GM19467 (cell line): ENCODE data around the gene NSFL1C.
A peak's percentile ranks its signal among the peaks of the same experiment; 100 is the strongest.
"Not testable (repeated sequence)": the region's sequence is repeated elsewhere in the genome, so short reads cannot be mapped to it uniquely, and the experiment has no call there.

Experiments
- ATAC-seq: cut with Tn5 transposase; IDR thresholded peaks from one replicate; pipeline ENCODE4 v1.9.1; 2021; ENCODE audit warnings: mild to moderate bottlenecking, moderate library complexity; ENCODE audit not compliant: unreplicated experiment

The NSFL1C gene

GRCh38 chr20:1466211-1467081 lies at the start of gene NSFL1C:
TSS of gene NSFL1C (minus strand) at chr20:1466849. CDS start at chr20:1466824, 25 bp downstream.
- ATAC-seq = peak; percentile 84

DNA sequence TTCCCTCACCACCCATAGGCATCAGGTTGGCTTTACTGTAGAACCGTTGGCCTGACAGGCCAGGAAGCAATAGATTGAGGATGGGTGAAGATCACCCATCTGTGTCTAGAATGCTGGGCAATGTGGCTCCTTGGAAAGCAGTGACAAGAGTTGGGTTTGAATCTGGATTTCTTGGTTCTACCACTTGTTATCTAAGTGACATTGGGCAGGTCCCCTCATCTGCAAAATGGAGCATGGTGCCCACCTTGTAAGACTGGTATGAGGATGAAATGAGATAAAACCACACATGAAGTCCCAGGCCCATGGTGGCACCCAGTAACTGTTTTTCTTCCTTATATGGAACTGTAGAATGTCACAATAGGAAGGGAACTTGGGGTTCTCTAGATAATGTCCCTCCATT lies 47.2 kb upstream of the NSFL1C start:
- no peak for ATAC-seq

DNA sequence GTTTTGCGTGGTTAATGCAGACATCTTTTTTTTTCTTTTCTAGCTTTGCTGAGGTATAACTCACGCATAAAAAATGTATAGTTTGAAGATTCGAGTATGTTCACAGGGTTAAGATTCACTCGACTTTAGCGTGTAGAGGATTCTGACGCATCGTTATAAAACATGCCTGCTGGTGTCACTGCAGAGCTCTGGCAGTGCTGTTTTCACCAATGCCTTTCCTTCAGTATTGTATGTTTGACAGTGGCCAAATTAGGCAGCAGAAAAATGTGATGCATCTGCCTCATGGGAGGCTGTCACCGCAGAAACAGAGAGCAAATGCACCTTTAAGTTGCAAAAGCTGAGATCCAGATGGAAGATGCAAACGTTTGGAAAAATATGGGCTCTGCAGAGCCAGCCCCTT lies 42.6 kb upstream of the NSFL1C start:
- ATAC-seq = no peak

DNA sequence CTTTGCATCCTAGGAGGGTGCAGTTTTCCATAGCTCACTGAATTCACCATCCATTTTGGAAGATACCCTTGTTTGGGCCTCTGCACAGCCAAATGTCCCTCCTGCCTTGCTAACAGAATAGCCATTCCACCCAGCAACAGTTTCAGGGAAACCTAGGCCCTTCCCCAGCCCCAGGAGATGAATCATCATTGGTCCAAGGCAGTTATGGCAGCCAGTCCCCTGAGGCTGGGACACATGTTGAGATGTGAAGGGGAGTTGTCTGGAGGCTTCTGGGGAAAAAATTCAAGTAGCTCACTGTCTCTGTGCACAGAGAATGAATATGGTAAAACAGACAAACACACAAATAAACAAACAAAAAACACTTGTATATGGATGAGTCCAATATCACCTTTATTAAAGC lies 41.9 kb upstream of the NSFL1C start:
- ATAC-seq = no peak

DNA sequence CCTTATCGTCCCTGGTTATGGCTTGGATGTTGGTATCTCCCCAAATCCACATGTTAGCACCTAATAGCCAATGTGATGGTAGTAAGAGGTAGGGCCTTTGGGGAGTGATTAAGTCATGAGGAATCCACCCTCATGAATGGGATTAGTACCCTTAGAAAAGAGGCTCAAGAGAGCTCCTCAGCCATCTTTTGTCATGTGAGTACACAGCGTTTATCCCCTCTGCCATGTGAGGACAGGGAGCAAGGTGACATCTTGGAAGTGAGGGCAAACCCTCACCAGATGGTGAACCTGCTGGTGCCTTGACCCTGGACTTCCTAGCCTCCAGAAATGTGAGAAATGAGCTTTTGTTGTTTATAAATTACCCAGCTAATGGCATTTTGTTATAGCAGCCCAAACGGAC lies 40.6 kb upstream of the NSFL1C start:
- ATAC-seq = no peak

GRCh38 chr20:1505871-1506270 lies 39.2 kb upstream of the NSFL1C start:
- ATAC-seq = no peak

DNA sequence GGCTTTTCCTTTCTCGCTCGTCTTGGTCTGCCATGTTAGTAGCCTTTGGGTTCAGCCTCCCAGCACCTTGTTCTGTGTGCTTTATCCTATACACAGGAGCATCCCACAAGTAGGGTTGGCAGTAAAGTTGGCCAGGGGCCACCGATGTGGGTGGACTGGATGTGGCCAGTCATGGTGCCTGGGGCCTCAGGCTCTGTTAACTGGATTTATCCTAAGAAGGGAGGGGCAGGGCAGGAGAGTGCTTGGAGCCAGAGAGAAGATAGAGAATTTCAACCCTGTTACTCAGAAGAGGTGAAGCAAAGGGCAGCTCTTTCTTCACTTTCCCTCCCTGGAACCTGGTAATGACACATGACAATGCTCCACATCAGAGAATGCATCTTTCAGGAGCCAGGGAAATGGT lies 38.7 kb upstream of the NSFL1C start:
- ATAC-seq = no peak

DNA sequence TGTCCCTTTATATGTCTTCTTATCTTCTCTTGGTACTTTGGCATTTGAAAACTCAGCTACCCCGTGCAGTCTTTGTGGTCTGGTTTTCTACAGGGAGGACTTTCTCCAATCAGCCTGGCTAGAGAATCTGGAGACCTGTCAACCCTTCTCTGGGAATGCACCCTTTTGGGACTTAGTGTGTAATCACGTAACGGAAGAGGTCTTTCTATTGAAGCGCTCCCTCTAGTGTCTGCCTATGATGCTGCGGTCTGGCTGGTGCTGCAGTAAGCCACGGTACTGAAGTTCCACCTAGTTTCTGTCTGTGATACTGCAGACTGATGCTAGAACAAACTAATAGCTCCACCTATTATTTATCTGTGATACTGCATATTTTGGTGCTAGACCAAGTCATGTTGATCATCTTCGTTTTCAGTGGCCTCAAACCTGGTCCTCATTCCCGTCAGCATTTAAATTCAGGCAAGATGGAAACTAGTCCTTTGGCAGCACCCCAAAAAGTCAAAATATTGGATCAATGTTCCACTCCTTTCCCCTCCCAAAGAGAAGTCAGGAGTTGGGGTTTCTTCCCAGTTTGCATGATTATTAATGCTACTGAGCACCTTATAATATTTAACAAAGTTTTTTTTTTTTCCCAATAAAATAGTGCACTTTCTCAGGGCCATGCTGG lies 37.0 kb upstream of the NSFL1C start:
- peak; percentile 96 for ATAC-seq

- no peak for ATAC-seq
These were observed 33.8 kb upstream of the NSFL1C start for GRCh38 chr20:1500496-1500895.

DNA sequence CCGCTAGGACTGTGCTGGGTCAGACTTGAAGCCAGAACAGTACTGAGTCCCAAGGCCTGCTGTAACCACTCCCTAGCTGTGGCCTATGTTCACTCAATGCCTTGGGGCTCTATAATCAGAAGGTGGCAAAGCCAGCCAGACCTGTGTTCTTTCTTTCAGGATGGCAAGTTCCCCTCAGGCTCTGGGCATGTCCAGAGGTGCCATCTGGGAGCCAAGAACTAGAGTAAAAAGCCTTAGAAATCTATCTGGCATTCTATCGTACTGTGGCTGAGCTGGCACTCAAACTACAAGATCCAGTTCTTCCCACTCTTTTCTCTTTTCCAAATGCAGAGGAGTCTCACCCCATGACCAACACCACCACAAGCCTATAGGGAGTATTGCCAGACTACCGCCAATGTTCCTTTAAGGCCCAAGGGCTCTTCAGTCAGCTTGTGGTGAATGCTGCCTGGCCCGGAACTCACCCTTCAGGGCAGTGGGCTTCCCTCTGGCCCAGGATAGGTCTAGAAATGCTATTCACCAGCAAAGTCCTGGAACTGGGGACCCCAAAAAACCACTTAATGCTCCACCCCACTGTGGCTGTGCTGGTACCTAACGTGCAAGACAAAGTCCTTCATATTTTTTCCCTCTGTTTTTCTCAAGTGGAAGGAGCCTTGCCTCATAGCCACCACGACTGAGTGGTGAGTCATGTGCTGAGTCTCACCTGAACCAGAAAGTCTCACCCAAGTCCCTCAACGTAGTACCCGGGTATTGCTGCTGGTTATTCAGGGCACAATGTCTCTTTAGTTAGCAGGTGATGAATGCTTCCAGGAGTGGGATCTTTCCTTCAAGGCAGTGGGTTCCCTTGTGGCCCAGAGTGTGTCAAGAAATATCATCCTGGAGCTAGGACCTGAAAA lies 33.1 kb upstream of the NSFL1C start:
- ATAC-seq = no peak

DNA sequence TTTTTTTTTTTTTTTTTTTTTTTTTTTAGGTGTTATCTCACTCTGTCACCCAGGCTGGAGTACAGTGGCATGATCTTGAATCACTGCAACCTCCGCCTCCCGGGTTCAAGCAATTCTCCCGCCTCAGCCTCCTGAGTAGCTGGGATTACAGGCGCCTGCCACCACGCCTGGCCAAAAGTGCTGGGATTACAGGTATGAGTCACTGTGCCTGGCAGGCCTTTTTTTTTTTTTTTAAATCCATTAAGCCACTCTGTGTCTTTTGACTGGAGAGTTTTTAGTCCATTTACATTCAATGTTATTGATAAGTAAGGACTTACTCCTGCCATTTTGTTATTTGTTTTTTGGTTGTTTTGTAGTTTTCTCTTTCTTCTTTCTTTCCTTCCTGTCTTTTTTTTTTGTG lies 30.7 kb upstream of the NSFL1C start:
- not testable (repeated sequence) for ATAC-seq

DNA sequence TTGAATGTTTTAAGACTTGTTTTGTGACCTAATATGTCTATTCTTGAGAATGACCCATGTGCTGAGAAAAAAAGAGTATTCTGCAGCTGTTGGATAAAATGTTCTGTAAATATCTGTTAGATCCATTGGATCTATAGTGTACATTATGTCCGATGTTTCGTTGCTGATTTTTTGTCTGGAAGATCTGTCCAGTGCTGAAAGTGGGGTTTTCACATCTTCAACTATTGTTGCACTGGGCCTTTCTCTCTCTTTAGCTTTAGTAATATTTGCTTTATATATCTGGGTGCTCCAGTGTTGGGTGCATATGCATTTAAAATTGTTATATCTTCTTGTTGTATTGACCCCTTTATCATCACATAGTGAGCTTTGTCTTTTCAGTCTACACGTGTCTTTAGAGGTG lies 30.3 kb upstream of the NSFL1C start:
- no peak for ATAC-seq

DNA sequence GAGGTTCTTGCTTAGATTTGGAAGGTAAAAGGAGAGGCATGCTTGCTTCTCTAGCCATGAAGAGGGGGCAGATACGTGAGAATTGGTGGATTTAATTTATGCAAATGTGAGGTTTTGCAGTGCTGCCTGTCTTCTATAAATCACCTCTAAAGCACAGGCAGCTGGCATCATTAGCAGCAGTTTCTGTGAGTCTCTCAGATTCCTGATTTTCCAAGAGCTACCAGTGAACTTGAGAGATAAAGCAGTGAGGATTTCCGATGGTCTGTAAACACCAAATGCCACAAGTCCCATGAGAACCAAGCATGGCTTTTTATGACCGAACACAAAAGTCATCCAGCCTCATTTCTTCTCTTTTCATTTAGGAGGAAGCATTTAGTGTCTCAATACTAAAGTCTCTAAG lies 27.8 kb upstream of the NSFL1C start:
- no peak for ATAC-seq

GRCh38 chr20:1493536-1493935 lies 26.9 kb upstream of the NSFL1C start:
- no peak for ATAC-seq

DNA sequence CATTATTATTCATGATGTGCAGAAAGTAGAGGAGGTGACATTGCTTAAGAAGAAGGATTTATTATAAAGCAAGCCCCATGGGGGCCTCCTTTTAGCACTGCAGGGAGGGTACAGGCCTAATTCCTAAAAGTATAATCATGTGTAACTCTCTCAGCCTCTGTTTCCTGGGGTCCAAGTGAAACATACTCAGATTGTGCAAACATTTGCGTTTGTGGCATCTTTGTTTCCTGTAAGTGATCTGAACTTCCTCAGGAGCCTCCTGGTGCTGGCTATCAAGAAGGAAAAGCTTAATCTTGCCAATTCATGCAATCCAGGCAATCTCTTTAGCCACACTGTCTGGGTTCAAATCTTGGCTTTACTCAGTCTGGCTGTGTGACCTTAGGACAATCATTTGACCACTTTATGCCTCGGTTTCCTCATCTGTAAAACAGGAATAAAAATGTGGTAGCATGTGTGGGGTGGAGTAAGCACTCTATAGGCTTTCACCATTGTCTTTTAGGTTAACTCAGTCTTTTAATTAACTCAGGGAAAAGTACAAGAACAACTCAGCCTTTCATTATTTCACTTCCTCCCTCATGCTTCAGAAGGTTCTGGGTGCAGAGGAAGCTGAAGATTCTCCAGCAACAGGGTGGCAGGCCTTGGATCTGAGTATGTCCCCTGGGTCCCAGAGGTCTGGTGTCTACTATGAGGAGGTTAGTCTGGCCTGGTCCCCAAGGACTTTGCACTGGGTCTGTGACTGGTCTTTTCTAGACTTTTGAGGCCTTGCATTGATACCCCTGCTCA lies 25.4 kb upstream of the NSFL1C start:
- no peak for ATAC-seq

- no peak for ATAC-seq
These were observed 24.7 kb upstream of the NSFL1C start, which contains the start of gene SIRPB2 for GRCh38 chr20:1491281-1491840. TSS of gene SIRPB2 (minus strand) at chr20:1491420. CDS start at chr20:1491359, 61 bp downstream.

DNA sequence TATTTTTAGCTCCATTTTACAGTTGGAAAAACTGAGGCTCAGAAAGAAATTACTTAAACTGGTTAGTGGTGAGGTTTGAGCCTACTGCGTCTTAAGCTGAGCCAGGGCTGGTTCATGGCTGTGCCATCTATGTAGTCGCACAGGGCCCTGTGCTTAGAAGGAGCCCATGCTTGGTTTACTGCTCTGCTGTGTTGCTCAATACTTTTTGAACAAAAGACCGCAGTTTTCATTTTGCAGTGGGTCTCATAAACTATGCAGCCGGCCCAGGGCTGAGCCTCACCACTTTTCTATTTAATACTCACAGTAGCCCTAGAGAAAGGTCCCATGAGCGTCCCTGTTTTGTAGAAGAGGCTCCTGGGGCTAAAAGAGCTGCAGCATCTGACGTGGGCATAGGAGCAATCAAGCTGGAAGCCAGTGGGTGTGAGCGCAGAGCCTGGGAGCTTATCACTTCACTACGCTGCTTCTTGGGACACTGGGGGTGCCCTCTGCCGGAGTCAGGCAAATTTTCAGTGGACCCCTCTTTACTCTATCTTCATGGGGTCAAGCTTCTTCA lies 24.1 kb upstream of the NSFL1C start:
- ATAC-seq = no peak

DNA sequence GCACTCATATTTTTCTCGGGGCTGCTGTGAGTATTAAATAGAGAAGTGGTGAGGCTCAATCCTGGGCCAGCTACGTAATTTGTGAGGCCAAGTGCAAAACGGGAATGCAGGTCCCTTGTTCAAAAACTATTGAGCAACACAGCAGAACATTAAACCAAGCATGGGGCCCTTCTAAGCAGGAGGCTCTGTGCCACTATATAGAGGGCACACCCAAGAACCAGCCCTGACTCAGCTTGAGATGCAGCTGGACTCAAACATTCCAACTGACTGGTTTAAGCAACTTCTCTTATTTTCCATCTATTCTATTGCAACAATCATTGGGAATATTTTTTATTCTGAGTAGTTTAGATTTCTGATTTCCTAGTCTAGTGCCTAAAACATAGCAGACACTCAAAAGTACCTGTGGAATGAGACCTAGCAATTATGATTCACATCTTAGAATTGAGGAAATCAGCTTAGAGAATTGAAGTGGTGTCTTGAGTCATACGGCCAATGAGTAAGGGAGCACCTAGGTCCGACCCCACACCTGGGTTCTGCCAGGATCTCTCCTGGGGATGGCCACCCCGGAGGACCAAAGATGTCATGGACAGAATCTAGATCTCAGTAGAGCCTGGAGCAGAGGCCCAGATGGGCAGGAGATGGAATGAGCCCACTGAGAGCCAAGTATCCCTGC lies 23.3 kb upstream of the NSFL1C start:
- no peak for ATAC-seq

- ATAC-seq = no peak
These were observed 22.7 kb upstream of the NSFL1C start for GRCh38 chr20:1489325-1489724.
